ENCODE results near the gene NAB1. TPM values are rescaled to one million over a fixed set of nuclear protein-coding genes. Genes with fewer than 3 reads are reported as not detected.

NAB1 gene
- total and polyA plus RNA-seq, 8 donors, result 7.2 to 23.4 (median 10.5) TPM

- no peaks in the 10 kb centered on the region for H3K36me3 ChIP-seq
- no peaks in the 10 kb centered on the region for H3K27me3 ChIP-seq
- no peak for TF ChIP-seq CTCF (IDR thresholded peaks at IDR 0.05)
- DNase-seq, result no peak
- no peak overlapping the region for H3K4me3 ChIP-seq
- intact Hi-C loops (cut with DNase I), result no loop called here
- ATAC-seq, result peak in 1 of 4 donors; percentile 46
- H3K4me1 ChIP-seq, result peaks cover 0 to 23% (median 8%) of the 10 kb centered on the region in 3 donors
- 6 to 12% methylated on average over 1 of the region's 1 CpG for WGBS, 2 donors
- H3K9me3 ChIP-seq, result no peaks in the 10 kb centered on the region
- no peak overlapping the region for H3K27ac ChIP-seq
- FAIRE-seq, result no peak
Observed at GRCh38 chr2:190655113-190655512, 6.2 kb downstream of the NAB1 start.

- FAIRE-seq (no peak), ATAC-seq (no peak), DNase-seq (no peak)
- H3K36me3 ChIP-seq, result no peaks in the 10 kb centered on the region
- intact Hi-C loops (cut with DNase I), result no loop called here
- H3K4me1 ChIP-seq, result peaks cover 0 to 19% (median 8%) of the 10 kb centered on the region in 3 donors
- TF ChIP-seq CTCF (IDR thresholded peaks at IDR 0.05), result no peak
- no peak overlapping the region for H3K27ac ChIP-seq
- H3K27me3 ChIP-seq, result no peaks in the 10 kb centered on the region
- 85 to 91% methylated on average over 3 of the region's 3 CpGs for WGBS, 2 donors
- no peak overlapping the region for H3K4me3 ChIP-seq
- no peaks in the 10 kb centered on the region for H3K9me3 ChIP-seq
Observed at GRCh38 chr2:190655570-190655969, 6.7 kb downstream of the NAB1 start.

GRCh38 chr2:190656301-190656700 is 7.4 kb downstream of the NAB1 start:
- no peak overlapping the region for H3K27ac ChIP-seq
- no peak overlapping the region for H3K4me3 ChIP-seq
- 13 to 18% methylated on average over 2 of the region's 2 CpGs for WGBS, 2 donors
- intact Hi-C loops (cut with DNase I), result no loop called here
- TF ChIP-seq CTCF (IDR thresholded peaks at IDR 0.05), result no peak
- no peaks in the 10 kb centered on the region for H3K27me3 ChIP-seq
- no peak for DNase-seq
- ATAC-seq, result no peak
- no peaks in the 10 kb centered on the region for H3K36me3 ChIP-seq
- peaks cover 0 to 12% (median 8%) of the 10 kb centered on the region in 3 donors for H3K4me1 ChIP-seq
- no peak for FAIRE-seq
- H3K9me3 ChIP-seq, result no peaks in the 10 kb centered on the region

GRCh38 chr2:190657474-190658255 is 8.8 kb downstream of the NAB1 start:
- TF ChIP-seq CTCF (IDR thresholded peaks at IDR 0.05), result no peak
- Histone ChIP-seq H3K4me1 (peaks cover 6 to 15% (median 13%) of the 10 kb centered on the region in 3 donors), H3K4me3 (no peak overlapping the region), H3K27ac (no peak overlapping the region), H3K9me3 (no peaks in the 10 kb centered on the region), H3K36me3 (no peaks in the 10 kb centered on the region), H3K27me3 (no peaks in the 10 kb centered on the region)
- DNase-seq, result no peak
- intact Hi-C loops (cut with DNase I), result no loop called here
- no peak for FAIRE-seq
- ATAC-seq, result no peak
- 86 to 95% methylated on average over 4 of the region's 4 CpGs for WGBS, 2 donors

- H3K4me1 ChIP-seq, result peaks cover 7 to 24% (median 22%) of the 10 kb centered on the region in 3 donors
- no peaks in the 10 kb centered on the region for H3K9me3 ChIP-seq
- no peaks in the 10 kb centered on the region for H3K27me3 ChIP-seq
- intact Hi-C loops (cut with DNase I), result no loop called here
- no peak for TF ChIP-seq CTCF (IDR thresholded peaks at IDR 0.05)
- FAIRE-seq (no peak), DNase-seq (no peak), ATAC-seq (no peak)
- H3K36me3 ChIP-seq, result no peaks in the 10 kb centered on the region
- H3K4me3 ChIP-seq, result no peak overlapping the region
- WGBS, 2 donors, result 96 to 98% methylated on average over 8 of the region's 8 CpGs
- no peak overlapping the region for H3K27ac ChIP-seq
Observed at GRCh38 chr2:190659553-190659952, 10.7 kb downstream of the NAB1 start.
